HG03342 (cell line): Measurements from ENCODE around the gene ZAP70.

Experiments used
- ATAC-seq: cut with Tn5 transposase; IDR thresholded peaks from one replicate; pipeline ENCODE4 v1.9.1; 2021; ENCODE audit warnings: mild to moderate bottlenecking, moderate library complexity; ENCODE audit not compliant: unreplicated experiment

Gene ZAP70

GRCh38 chr2:97775074-97775473 is 61.7 kb downstream of the ZAP70 start:
- no peak for ATAC-seq

DNA sequence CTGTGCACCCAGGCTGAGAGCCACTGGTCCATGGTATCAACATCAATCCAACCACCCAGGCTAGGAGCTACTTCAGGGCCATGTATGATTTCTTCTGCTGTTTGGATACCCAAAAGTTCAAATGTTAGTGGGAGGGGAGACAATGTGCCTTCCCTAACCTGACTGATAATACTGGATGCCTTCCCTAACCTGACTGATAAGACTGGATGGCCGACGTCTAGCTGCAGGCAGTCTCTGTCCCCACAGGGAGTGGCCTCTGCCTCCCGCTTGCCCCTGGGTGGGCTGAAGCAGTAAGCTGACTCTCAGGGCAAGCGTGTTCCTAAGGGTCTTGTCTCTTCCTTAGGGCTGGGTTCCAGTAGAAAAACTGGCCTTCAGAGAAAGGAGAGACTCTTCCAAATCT is 65.8 kb downstream of the ZAP70 start:
- ATAC-seq: no peak

GRCh38 chr2:97781981-97782380 is 68.6 kb downstream of the ZAP70 start:
- ATAC-seq: no peak

DNA sequence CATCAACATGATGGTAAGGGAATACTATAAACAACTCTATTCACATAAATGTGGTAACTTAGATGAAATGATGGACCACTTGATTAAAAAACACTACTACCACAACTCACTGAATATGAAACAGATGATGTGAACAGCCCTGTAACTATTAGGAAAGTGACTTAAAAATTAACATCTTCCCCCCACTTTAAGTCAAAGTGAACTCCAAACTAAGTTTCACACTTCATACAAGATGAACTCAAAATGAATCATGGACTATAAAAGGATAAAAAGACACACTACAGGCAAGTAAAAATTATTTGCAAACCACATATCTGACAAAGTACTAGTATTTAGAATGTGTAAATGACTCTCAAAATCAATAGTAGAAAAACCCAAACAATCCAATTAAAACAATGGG is 71.6 kb downstream of the ZAP70 start:
- ATAC-seq: no peak

DNA sequence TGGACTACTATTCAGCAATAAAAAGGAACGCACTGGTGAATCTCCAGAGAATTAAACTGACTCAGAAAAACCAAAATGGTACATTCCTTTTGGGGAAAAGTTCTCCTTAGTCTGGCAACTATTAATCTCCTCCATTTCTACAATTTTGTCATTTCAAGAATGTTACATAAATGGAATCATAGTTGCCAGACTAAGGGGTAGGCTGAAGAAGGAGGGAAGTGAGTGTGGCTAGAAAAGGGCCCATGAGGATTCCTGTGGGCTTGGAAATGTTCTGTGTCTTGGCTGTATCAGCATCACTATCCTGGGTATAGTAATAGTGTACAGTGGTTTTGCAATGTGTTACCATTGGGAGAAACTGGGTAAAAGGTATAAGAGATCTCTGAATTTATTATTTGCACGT is 72.4 kb downstream of the ZAP70 start:
- ATAC-seq: no peak

DNA sequence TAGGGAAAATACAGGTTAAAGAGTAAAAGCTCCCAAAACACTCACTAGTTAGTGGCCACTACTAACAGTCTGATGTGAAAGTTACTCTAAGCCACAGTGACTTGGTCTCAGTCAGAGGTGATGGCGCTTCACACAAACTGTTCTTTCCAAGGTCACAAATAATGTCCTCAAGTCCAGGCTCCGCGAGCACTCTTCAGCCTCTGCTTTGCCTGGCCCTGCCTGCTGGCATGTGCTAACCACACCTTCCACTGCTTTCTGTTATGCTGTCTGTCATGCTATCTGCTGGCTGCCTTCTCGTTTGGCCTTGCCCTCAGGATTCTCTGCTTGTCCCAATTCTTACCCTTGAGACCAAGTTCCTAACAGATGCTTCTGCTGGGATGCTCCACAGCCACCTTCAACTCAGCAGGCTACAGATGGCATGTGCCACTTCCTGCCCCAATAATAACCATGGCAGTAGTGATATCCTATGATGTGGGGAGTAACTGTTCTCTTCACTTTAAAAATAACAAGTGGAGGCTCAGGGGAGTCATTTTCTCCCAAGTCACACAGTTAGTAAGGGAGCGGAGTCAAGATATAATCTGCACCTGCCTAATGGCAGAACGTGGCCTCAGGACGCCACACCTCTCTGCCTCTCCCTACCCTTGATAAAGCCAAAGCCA is 75.7 kb downstream of the ZAP70 start:
- no peak for ATAC-seq
